GOT3 (cell line): ENCODE data around the gene DNAH2.

Experiments
- DNase-seq: peaks from one replicate; lab custom pipeline; 2025; ENCODE audit warnings: mixed read lengths; lab: John Stamatoyannopoulos, UW

Gene DNAH2, protein sequence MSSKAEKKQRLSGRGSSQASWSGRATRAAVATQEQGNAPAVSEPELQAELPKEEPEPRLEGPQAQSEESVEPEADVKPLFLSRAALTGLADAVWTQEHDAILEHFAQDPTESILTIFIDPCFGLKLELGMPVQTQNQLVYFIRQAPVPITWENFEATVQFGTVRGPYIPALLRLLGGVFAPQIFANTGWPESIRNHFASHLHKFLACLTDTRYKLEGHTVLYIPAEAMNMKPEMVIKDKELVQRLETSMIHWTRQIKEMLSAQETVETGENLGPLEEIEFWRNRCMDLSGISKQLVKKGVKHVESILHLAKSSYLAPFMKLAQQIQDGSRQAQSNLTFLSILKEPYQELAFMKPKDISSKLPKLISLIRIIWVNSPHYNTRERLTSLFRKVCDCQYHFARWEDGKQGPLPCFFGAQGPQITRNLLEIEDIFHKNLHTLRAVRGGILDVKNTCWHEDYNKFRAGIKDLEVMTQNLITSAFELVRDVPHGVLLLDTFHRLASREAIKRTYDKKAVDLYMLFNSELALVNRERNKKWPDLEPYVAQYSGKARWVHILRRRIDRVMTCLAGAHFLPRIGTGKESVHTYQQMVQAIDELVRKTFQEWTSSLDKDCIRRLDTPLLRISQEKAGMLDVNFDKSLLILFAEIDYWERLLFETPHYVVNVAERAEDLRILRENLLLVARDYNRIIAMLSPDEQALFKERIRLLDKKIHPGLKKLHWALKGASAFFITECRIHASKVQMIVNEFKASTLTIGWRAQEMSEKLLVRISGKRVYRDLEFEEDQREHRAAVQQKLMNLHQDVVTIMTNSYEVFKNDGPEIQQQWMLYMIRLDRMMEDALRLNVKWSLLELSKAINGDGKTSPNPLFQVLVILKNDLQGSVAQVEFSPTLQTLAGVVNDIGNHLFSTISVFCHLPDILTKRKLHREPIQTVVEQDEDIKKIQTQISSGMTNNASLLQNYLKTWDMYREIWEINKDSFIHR (N-terminal part only)

DNA sequence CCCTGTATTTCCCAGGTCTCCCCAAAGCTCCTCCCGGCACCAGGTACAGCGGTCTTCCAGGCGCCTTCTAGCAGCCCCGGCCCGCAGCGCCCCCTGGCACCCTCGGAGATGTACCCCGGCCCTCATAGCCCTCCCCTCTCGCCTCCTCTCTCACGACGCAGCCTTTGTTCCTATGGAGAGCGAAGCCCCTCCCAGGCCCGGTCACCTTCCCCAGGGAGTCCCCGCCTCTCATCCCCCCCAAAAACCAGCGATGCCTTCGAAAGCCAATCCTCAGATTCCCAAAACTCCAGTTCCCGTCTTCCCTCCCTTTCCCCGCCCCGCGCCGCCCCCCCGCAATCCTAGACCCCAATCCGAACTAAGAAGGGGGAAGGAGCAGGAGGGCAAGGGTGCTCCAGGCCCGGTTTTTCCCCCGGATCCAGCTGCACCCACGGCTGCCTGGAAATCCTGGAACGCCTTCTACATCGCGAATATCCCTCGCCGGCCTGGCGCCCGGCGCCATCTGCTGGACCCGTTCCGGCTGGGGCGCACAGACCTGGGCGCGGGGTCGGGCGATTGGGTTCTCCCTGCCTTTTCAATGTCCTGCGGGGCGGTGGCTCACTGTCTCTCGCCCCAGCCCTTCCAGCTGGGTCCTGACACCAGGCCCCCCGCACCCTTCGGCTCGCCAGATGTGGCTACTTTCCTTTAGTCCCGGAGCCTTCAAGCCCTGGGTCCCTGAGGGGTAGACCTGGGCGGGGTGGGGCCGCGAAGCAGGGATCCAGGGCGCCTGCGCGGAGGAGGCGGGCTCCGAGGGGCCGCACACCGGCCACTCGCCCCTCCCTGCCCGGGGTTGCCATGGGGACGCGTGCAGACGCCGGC lies at the start of gene DNAH2:
Gene DNAH2, plus strand, starts transcription at position 844 of the 855 bp plus-strand sequence. CDS start 1,991 bp downstream, outside the sequence.
- DNase-seq, result peak; percentile 61

DNA sequence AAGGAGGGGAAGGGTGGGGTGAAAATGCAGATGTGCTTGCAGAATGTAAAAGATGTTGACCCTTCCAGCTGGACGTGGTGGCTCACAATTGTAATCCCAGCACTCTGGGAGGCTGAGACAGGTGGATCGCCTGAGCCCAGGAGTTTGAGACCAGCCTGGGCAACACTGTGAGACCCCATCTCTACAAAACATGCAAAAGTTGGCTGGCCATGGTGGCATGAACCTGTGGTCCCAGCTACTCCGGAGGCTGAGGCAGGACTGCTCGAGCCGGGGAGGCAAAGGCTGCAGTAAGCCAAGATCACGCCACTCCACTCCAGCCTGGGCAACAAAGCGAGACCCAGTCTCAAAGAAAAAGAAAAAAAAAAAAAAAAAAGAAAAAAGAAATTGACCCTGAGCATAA lies 49.1 kb upstream of the DNAH2 start:
- DNase-seq, result no peak

DNA sequence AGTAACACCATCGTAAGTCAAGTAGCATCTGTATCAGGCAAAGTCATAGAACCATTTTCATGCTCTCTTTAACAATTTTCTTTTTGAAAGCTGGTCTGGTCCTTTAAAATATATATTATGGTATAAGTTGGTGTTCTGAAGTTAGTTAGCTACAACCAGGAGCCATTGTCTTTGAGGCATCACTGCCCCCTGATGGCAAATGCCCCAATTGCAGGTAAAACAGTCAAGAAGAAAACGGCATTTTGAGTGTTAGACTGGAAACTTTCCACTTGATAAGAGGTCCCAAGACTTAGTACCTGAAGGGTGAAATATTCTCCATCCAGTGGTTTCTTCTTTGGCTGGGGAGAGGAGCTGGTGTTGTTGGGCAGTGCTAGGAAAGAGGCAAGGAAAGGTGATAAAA lies 44.3 kb upstream of the DNAH2 start:
- DNase-seq, result no peak

DNA sequence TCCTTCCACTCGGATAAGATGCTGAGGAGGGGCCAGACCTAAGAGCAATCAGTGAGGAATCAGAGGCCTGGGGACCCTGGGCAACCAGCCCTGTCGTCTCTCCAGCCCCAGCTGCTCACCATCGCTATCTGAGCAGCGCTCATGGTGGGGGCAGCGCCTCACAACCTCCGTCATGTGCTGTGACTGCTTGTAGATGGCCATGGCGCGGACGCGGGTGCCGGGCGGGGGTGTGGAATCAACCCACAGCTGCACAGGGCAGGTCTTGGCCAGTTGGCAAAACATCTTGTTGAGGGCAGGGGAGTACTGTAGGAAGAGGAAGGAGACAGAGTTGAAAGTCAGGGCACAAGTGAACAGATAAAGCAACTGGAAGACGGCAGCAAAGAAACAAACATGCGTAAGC lies 42.6 kb upstream of the DNAH2 start:
- DNase-seq, result no peak

DNA sequence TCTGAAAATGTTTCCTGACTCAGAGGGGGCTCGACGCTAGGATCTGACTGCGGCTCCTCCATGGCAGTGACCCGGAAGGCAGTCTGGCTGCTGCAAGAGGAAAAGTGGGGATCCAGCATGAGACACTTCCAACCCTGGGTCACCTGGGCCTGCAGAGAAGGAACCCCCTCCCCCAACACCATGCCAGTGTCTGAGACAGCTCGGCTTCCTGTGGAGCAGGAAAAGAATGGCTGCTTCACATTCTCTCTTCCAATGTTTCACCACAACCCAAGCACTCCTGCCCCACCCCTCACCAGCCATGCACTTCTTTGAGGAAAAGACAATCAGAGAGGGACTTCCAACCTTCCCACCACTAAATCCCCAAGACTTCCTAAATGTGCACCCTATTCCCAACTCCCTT lies 41.0 kb upstream of the DNAH2 start:
- no peak for DNase-seq

DNA sequence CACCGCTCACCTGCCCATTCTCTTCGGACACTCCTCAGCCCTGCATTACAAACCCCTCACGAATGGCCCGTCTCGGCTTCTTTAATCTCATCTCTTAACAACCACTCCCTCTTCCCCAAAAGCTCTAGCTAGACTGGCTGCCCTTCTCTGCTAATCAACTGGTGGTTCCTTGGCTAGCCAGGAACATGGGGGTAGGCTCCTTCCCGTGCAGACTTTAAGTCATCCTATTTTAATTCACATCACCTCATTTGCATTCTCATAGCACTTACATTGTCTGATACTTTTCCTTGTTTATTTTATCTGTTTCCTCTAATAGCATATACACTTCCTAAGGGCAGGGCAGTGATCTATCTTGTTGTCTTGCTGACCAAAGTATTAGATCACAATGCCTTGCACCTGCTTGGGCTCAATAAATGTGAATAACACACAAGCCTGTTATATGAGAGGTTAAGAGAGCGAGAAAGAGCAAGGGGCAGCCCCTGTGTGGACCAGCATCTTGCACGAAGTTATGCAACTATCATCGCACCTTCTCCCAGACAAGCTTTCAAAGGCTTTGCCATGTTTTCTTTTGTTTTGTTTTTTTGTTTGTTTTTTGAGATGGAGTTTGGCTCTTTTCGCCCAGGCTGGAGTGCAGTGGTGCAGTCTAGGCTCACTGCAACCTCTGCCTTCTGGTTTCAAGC lies 40.0 kb upstream of the DNAH2 start:
- no peak for DNase-seq

DNA sequence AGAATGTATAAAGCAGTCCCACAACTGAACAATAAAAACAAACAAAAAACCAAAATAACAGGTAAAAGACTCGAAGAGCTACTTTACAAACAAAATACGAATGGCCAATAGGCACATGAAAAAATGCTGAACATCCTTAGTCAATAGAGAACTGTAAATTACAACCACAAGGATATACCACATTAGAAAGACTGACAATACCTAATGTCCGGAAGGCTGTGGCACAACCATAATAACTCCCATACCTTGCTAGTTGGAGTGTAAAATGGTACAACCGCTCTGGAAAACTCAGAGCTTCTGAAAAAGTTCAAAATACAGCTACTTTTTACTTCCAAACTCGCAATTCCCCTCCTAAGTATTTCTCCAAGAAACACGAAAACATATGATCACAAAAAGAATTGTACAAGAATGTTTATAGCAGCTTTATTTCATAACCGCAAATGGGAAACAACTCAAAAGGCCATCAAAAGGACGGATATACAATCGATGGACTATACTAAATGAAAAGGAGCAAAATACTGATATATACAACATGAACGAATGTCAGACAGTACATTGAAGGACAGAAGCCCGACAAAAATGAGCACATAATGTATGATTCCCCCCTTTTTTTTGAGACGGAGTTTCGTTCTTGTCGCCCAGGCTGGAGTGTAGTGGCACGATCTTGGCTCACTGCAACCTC lies 32.6 kb upstream of the DNAH2 start:
- no peak for DNase-seq

DNA sequence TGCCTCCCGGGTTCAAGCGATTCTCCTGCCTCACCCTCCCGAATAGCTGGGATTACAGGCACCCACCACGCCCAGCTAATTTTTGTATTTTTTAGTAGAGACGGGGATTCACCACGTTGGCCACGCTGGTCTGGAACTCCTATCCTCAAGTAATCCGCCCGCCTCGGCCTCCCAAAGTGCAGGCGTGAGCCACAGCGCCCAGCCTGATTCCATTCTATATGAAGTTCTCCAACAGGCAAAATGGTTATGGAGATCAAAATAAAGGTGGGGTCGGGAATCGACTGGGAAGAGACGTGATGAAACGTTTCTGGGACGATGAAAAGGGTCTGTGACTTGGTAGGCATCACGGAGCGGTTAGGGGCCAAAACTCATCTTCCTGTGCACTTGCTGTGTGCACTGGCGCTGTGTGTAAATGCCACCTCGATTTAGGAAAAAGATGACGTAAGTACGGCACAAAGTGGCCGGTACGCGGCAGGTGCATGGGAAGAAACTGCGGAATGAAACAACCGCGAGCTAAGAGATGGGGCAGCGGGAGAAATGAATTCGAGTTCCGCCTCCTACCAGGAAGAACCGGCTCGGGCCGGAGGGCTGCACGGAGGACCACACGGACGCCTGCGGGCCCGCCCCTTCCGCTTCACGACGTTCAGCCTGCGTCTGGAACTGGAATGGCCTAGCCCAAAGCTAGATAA lies 31.9 kb upstream of the DNAH2 start:
- peak; percentile 66 for DNase-seq

DNA sequence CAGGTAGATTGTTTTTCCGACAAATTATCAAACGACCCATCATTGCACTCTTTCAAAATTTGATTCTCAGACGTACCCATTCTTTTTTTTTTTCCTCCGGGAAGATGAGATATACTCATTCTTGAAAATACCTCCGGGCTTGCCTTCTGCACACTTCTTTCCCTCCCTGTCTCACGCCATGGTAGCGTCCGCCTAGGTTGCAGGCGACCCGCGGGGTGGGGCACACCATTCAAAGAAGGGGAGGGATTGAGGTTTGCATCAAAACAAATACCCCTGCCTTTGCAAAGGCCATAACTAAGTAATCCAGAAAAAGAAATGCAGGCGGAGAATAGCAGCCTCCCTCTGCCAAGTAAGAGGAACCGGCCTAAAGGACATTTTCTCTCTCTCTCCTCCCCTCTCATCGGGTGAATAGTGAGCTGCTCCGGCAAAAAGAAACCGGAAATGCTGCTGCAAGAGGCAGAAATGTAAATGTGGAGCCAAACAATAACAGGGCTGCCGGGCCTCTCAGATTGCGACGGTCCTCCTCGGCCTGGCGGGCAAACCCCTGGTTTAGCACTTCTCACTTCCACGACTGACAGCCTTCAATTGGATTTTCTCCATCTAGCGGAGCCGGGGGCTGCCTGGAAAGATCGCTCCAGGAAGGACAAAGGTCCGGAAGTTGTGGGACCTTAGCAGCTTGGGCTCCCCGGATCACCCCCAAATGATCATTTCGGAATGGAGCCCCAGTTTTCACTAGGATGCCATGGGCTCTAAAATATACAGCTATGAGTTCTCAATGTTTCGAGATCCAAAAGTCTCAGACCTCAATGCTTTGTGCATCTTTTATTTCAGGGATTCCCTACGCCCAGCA lies 31.1 kb upstream of the DNAH2 start:
- peak; percentile 66 for DNase-seq

DNA sequence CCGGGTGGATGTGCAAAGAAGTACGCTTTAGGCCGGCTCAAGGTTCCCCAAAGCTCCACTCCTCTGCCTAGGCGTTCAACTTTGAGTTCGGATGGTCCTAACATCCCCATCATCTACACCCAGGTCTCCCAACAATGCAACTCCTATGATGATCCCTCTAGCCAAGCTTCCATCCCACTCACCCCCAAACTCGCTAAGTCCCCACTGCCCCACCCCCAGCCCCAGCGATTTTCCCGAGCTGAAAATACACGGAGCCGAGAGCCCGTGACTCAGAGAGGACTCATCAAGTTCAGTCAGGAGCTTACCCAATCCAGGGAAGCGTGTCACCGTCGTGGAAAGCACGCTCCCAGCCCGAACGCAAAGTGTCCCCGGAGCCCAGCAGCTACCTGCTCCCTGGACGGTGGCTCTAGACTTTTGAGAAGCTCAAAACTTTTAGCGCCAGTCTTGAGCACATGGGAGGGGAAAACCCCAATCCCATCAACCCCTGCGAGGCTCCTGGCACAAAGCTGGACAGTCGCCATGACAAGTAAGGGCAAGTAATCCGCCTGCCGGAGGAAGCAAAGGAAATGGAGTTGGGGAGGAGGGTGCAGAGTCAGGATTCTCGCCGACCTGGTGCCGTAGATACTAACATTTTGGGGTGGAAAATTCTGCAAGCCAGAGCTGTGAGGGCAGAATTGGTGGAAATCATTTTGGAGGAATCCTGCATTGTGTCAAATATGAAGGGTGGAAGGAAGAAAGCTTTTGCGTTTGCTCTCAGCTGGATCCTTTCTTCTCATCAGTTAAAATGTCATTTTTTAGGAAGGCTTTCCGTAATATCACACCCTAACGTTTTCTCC lies 30.3 kb upstream of the DNAH2 start, which contains the start of gene TP53:
Gene TP53, minus strand, starts transcription at position 419 of the 836 bp plus-strand sequence. CDS start 10,896 bp downstream, outside the sequence.
- peak; percentile 34 for DNase-seq

DNA sequence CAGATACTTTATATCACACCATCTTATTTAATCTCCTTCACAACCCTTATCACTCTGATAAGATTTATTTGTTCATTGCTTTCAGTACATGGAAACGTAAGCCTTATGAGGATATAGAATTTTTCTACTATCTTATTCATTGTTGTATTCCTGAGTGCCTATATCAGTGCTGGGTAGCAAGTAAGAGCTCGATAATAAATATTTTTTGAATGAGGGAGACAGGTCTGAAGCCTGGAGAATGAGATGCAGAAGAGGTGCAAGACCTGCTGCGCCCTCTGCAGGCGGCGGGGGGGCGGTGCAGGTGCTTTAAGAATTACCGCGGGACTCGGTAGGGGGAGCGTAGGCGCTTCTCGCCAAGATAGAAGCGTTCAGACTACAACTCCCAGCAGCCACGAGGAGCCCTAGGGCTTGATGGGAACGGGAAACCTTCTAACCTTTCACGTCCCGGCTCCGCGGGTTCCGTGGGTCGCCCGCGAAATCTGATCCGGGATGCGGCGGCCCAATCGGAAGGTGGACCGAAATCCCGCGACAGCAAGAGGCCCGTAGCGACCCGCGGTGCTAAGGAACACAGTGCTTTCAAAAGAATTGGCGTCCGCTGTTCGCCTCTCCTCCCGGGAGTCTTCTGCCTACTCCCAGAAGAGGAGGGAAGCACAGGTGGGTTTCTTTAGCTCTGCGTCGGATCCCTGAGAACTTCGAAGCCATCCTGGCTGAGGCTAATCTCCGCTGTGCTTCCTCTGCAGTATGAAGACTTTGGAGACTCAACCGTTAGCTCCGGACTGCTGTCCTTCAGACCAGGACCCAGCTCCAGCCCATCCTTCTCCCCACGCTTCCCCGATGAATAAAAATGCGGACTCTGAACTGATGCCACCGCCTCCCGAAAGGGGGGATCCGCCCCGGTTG lies 29.4 kb upstream of the DNAH2 start, which contains the start of gene WRAP53:
Gene WRAP53, plus strand, starts transcription at position 570 of the 900 bp plus-strand sequence. Its CDS starts 172 bp downstream, at position 742.
- DNase-seq, result peak; percentile 91

DNA sequence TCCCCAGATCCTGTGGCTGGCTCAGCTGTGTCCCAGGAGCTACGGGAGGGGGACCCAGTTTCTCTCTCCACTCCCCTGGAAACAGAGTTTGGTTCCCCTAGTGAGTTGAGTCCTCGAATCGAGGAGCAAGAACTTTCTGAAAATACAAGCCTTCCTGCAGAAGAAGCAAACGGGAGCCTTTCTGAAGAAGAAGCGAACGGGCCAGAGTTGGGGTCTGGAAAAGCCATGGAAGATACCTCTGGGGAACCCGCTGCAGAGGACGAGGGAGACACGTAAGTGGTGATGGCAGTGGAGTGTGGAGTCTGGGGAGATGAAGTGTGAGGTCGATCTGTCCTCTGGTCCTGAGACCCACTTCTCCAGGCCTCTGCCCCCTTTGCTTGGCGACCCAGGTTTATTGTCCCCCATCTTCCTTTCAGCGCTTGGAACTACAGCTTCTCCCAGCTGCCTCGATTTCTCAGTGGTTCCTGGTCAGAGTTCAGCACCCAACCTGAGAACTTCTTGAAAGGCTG lies 28.7 kb upstream of the DNAH2 start:
- DNase-seq, result no peak

DNA sequence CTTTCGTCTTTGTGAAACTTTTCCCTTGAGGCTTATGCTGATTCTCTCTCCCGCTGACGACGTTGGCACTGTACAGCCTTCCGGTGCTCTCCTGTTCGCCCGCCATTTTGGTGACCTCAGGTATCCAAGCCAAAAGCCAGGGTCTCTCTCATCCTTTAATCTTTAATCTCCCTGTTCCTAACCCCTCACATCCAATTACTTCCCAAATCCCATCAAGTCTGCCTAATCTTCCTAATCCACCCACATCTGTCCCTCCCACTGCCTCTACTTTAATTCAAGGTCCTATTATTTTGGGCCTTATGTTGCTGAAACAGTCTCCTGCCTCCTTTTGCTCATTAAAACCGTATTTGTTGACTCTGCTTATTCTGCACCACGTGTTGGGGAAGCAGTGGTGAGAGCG lies 22.0 kb upstream of the DNAH2 start:
- no peak for DNase-seq

DNA sequence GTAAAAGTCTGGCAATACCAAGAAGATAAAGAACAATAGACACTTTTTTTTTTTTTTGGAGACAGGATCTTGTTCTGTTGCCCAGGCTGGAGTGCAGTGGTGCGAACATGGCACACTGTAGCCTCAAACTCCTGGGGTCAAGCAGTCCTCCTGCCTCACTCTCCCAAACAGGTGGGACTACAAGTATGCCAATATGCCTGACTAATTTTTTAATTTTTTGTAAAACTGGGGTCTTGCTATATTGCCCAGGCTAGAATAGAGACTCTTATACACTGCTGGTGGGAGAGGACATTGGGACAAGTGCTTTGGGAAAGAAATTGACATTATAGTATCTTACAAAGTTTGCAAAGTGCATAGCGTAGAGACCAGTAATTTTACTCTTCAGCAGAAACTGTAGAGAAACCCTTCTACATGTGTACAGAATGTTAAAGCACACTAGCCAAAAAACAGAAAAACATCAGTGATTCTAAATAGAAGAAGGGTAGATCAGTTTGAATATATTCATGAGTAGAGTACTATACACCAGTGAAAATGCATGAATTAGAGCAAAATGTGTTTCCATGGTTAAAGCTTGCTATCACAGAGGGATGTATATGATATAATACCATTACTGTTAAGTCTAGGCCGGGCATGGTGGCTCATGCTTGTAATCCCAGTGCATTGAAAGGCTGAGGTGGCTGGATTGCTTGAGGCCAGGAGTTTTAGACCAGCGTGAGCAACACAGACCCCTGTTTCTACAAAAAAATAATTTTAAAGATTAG lies 19.5 kb upstream of the DNAH2 start:
- no peak for DNase-seq

DNA sequence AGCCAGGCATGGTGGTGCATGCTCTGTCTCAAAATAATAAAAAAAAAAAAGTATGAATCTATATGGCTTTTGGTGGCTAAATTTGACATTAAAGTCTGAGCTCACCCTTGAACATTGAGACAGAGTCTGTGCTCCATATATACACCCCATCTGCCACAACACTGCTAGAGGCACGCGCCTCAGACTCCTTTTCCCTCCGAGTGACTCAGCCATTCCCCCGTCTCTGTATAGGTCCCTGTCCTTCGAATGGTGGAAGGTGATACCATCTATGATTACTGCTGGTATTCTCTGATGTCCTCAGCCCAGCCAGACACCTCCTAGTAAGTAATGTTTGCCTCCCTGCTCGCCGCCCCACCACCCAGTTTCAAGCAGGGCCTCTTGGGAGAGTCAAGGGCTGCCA lies 17.0 kb upstream of the DNAH2 start:
- no peak for DNase-seq

DNA sequence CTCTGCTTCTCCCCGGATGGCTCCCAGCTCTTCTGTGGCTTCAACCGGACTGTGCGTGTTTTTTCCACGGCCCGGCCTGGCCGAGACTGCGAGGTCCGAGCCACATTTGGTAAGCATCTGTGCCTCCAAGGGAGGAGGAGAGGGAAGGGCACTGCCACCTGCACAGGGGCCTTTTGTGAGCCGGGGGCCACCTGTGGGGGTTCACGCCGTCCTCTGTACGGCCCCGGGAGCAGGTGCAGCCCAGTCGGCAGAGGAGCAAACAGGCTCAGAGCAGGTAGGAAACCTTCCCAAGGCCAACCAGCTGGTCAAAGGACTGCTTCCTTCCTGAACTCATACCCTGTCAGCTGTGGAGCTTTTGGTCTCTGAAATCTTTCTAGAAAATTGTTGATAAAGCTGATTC lies 15.9 kb upstream of the DNAH2 start:
- no peak for DNase-seq
